ENCODE results near the gene ATP8B1.

The ATP8B1 gene

GRCh38 chr18:57819119-57819518 lies 16.0 kb upstream of the ATP8B1 start:
- no peak for DNase-seq (ENCODE audit: low read depth)

DNA sequence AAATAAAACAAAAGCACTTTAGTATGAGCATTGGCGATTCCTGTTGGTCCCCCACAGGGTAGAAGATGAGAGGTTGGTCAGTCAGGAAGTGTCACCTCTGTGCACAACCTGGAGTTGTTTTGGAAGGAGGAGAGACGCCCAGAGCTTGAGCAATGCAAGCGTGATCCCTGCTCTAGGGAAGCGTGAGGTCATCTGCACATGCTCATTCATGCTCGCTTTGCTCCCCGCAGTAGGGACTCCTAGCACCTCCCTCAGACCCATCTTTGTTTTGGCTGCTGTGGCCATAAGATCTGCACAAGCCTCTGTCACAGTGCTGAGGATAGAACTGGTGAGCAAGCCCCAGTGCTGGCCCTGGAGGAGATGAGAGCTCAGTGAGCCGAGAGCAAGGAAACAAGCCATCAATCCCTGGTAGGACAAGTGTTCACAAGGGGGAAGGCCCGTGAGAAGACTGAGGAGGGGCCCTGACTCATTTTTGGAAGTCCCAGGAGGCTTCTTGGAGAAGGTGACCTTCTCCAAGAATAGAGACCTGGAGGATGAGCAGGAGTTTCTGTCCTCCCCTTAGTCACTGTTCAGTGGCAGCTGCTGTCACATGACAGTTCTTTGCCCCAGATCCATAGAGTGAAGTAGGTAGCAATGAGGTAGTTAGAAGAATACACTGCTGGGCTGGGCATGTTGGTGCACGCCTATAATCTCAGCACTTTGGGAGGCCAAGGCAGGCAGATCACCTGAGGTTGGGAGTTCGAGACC lies 13.3 kb upstream of the ATP8B1 start:
- DNase-seq (ENCODE audit: low read depth), result no peak

- DNase-seq (ENCODE audit: low read depth), result no peak
Observed at GRCh38 chr18:57814555-57814954, 11.4 kb upstream of the ATP8B1 start.

- DNase-seq (ENCODE audit: low read depth), result no peak
Observed at GRCh38 chr18:57813245-57813644, 10.1 kb upstream of the ATP8B1 start.

- no peak for DNase-seq (ENCODE audit: low read depth)
Observed at GRCh38 chr18:57812126-57812477, 9.0 kb upstream of the ATP8B1 start.

DNA sequence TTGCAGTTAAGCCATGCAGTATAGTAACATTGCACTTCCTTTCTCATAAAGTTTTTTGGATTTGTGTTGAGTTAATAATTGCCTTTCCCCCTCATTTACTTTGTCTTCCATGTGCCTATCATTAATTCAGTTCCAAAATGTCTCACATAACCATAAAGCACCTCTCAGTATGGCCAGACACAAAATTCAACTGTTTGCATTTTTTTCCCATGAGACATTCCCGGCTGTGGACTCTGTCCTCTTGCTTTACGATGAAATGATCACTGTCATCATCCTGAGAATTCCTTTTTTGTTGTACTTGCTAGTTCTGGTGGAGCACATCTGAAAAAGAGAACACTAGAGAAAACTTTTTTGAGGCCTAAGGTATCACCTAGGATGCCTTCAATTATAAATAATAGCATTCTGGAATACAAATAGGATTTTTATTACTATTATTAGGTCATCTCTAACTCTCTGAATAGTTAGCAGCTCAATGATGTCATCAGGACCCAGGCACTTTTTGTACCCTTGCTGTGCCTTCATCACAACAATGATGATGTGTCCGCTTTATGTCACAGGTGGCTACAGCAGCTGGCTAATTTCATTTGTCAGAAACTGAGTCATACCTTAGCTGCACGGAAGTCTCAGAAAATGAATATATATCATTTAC lies 8.5 kb upstream of the ATP8B1 start:
- DNase-seq (ENCODE audit: low read depth), result no peak

DNA sequence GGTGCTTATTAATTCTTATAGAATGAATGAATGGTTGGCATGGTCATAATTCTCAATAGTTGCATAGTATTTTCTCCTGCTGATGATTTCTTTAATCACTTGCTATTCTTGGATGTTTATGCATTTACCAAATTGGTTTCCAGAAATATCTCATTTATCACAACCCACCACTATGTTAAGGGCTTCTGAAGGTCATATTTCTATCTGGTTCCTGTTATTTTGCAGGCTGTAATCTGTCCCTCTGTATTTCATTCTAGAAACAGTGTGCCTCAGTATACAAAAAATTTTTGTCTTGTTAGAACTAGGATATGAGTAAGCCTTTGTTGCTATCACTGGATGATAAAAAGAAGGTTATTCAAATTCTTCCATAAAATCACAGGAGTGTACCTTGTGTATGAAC lies 6.1 kb upstream of the ATP8B1 start:
- DNase-seq (ENCODE audit: low read depth), result no peak

DNA sequence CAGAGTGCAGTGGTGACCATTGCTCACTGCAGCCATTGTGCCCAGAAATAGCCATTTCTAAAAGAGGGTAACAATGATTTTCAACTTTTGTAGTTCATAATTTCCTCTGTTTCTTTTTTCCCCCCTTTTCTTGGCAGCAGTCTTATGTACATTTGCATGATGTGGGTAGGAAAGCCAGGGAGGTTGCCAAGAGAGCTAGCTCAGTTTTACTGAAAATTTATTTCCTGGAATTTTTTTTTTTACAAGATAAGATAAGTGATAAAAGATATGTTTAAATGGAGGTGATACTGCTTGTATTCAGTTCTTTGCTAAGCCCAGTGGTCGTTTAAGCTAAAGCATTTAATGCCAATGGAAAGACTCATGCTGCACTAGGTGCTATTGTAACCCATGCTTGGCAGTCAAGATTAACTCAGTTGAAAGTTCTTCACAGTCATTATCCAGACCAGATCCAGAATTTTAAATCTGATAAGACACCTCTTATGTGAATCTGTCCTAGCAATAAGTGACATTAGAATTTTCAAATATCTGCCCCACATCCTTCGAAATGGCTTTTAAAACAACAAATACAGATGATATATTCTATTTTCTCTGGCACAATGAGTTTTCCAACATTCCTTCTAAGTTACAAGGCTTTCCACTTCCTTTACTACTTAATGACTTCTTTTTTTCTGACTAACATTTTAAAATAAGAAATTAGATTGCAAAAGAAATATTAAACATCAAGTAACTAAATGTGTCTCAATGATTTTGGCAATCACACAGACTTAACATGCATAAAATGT lies 4.4 kb upstream of the ATP8B1 start:
- no peak for DNase-seq (ENCODE audit: low read depth)

DNA sequence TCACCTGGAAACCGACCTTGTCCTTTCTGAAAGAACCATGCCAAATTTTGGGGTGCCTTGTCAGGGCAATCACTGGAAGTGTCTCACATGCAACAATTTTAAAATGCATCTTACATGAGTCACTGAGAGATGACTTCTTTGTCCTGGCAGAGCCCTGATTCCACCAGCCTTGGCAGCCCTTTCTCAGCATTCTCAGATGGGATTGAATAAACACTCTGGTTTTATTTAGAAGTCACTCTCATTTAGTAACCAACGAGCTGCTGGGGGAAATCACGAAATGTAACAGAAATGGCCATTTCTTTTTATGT lies 3.8 kb upstream of the ATP8B1 start:
- no peak for DNase-seq (ENCODE audit: low read depth)

- no peak for DNase-seq (ENCODE audit: low read depth)
Observed at GRCh38 chr18:57806201-57806977, 3.3 kb upstream of the ATP8B1 start.

DNA sequence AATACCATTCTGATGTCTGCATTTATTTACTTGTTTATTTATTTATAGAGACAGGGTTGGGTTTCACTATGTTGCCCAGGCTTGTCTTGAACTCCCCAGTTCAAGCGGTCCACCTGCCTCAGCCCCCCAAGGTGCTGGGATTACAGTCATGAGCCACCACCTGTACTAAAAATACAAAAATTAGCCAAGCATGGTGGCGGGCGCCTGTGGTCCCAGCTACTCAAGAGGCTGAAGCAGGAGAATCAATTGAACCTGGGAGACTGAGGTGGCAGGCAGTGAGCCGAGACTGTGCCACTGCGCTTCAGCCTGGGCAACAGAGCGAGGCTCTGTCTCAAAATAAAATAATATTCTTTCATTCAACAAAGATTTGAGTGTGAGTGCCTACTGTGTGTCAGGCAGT lies 2.0 kb upstream of the ATP8B1 start:
- DNase-seq (ENCODE audit: low read depth), result no peak

GRCh38 chr18:57804557-57804956 lies 1.4 kb upstream of the ATP8B1 start:
- no peak for DNase-seq (ENCODE audit: low read depth)

DNA sequence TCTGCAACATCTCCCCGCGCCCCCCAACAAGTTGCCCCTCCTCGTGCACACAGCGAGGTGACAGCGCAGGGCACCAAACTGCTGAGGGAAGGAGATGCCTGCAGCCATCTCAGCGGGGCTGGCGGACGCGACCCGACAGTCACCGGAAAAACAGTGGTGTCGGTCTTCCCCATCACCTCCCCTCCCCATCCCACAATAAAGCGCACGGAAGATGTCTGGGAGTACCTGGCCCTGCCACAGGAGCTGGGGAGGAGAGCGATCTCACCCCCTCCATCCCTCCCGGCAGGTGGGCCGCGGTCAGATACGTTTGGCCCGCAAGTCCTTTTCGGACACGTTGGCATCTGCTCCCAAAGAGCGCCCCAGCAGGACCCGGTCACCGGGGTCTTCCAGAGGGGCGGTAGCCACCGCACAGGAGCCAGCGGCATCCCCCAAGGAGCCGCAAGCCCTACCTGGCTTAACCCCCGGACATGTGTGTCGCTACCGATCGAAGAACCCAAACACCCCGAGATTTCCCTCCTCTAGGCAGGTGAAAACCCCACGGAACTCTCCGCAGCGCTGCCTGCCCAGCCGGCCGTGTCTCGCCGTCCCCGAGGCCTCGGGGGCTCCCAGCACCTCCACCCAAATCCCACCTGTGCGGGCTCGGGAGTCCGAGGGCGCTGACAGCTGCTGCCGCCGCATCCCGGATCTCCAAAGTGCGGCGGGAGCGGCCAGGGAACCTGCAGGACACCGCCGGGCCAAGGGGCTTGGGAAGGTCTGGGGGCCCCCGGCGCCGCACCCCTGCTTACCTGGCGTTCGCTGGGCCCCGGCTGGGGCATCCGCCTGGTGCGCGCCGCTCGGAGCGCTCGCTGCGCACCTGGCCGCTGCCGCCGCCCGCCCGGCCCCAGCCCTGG lies 657 bp downstream of the ATP8B1 start:
- DNase-seq (ENCODE audit: low read depth), result no peak

DNA sequence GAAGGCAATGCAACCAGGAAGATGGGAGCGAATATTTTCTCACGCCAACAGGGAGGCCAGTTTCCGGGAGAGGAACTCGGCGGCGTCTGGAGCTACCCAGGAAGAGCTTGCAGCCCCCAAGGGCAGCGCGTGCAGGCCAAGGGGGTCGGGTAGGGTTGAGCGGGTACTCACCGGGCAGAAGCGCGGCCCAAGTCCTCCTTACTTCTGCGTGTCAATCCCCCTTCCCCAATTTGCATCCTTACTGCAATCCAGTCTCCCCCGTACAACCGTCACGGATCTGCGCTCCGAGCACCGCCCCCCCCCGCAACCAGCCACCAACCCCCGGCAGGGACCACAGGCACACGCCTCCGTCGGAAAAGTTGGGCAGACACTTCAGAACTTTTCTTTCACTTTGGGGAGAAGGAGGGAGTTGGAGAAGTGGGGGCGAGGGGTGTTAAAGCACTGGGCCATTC lies 1.3 kb downstream of the ATP8B1 start:
- DNase-seq (ENCODE audit: low read depth), result no peak

GRCh38 chr18:57801325-57801724 lies 1.8 kb downstream of the ATP8B1 start:
- no peak for DNase-seq (ENCODE audit: low read depth)

DNA sequence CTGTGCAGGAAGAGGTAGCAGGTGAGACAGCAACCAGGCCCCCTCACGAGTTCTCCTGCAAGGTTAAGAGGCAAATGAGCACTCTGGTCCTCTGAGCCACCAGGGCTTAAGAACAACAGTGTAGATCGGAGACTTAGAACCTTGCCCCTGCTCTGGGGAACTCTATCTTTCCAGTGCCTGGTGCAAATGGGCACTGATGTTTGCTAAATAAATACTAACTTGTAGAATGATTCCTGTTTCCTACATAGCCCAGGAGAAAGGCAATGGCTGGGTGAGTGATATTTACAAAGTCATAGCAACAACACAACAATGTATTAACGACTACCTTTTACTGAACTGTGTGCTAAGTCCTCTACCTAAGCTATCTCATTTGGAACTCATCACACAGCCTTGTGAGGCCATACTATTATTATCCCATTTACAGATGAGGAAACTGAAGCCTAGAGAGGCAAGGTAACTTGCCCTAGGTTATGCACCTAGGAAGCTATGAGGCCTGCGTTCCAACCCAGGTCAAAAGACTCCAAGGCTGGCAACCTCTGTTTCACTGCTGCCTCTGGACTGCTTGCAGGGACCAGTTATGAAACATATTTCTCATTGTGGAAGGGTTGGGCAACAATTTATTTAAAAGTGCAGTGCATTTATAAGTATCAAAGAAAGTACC lies 4.3 kb downstream of the ATP8B1 start:
- no peak for DNase-seq (ENCODE audit: low read depth)

GRCh38 chr18:57797209-57797651 lies 5.9 kb downstream of the ATP8B1 start:
- DNase-seq (ENCODE audit: low read depth), result no peak

GRCh38 chr18:57794951-57795728 lies 8.0 kb downstream of the ATP8B1 start:
- DNase-seq (ENCODE audit: low read depth), result no peak

GRCh38 chr18:57793302-57793986 lies 9.7 kb downstream of the ATP8B1 start:
- DNase-seq (ENCODE audit: low read depth), result no peak

Data from stimulated activated CD8-positive, alpha-beta memory T cell treated with anti-CD3 and anti-CD28 coated beads, Interleukin-7, amount 100 ng/mL, for 24 hours (primary cell).